H1 (cell line): ENCODE data around the gene ARRDC1. TPM values are rescaled to one million over a fixed set of nuclear protein-coding genes. Genes with fewer than 3 reads are reported as not detected.

Source experiments
- CTCF ChIA-PET: fragments of 300-600 bp; sonication (Branson Sonifier 250); formaldehyde crosslinking; loops from one replicate; lab custom pipeline; 2021; ENCODE audit not compliant: partially characterized antibody; lab: Charles Lee
- POLR2A ChIA-PET: fragments of 300-600 bp; sonication (Branson Sonifier 250); formaldehyde crosslinking; loops from one replicate; lab custom pipeline; 2021; ENCODE audit warnings: inconsistent platforms; ENCODE audit not compliant: partially characterized antibody; lab: Charles Lee
- DNase-seq, 2 experiments: peaks; one replicate each; pipeline versions ENCODE4 v3.0.0 to v3.0.0-alpha.2; 2010 to 2022; ENCODE audit warnings: low spot score in 2 of 2, low read depth in 1 of 2, mixed read lengths in 1 of 2
- FAIRE-seq: peaks from 2 replicates; lab custom pipeline; 2011; peaks lifted over from hg19 to GRCh38; lab: Jason Lieb, UNC
- H2AFZ ChIP-seq: 2 replicates; pipeline ENCODE4 v1.8.1; 2012; ENCODE audit warnings: low read length, inconsistent platforms
- H2AK5ac ChIP-seq: 2 replicates; pipeline ENCODE4 v1.6.1; 2013; ENCODE audit warnings: low read depth, low read length
- H2BK120ac ChIP-seq: replicated peaks from 2 replicates; pipeline ENCODE3; 2013; ENCODE audit warnings: low read depth, low read length, inconsistent platforms
- H2BK12ac ChIP-seq: 2 replicates; pipeline ENCODE4 v1.6.1; 2013; ENCODE audit warnings: low read depth, low read length
- H2BK15ac ChIP-seq: 2 replicates; pipeline ENCODE4 v1.6.1; 2013; ENCODE audit warnings: low read length
- H2BK20ac ChIP-seq: 2 replicates; pipeline ENCODE4 v1.6.1; 2013; ENCODE audit warnings: low read length
- H2BK5ac ChIP-seq: 2 replicates; pipeline ENCODE4 v1.6.1; 2013; ENCODE audit warnings: low read depth, low read length
- H3K14ac ChIP-seq: 2 replicates; pipeline ENCODE4 v1.6.1; 2013; ENCODE audit warnings: inconsistent platforms; ENCODE audit not compliant: insufficient read length
- H3K18ac ChIP-seq: 2 replicates; pipeline ENCODE4 v1.6.1; 2013; ENCODE audit warnings: low read length; ENCODE audit errors: extremely low read depth
- H3K23ac ChIP-seq: 2 replicates; pipeline ENCODE4 v1.6.1; 2013; ENCODE audit warnings: inconsistent platforms; ENCODE audit not compliant: insufficient read length
- H3K23me2 ChIP-seq: 2 replicates; pipeline ENCODE4 v1.6.1; 2013; ENCODE audit warnings: low read depth, low read length
- H3K27ac ChIP-seq: 2 replicates; pipeline ENCODE4 v1.6.1; 2011; ENCODE audit warnings: low read depth, low read length, inconsistent platforms
- H3K27me3 ChIP-seq, 4 experiments: replicated peaks in 1 of 4; 1 replicate in 1 of 4; 2 replicates in 3 of 4; pipeline versions ENCODE4 v1.6.1 to v1.8.1; 2011 to 2013; ENCODE audit warnings: low read length in 3 of 4, mild to moderate bottlenecking in 3 of 4, inconsistent platforms in 2 of 4, mixed read lengths in 2 of 4, moderate library complexity in 1 of 4; ENCODE audit not compliant: control insufficient read depth in 3 of 4, insufficient read depth in 3 of 4; ENCODE audit errors: extremely low read depth in 1 of 4
- H3K36me3 ChIP-seq, 4 experiments: 2 replicates each; pipeline versions ENCODE4 v1.6.1 to v1.8.1; 2011 to 2013; ENCODE audit warnings: mild to moderate bottlenecking in 4 of 4, low read length in 3 of 4, moderate library complexity in 2 of 4, control low read depth in 1 of 4, inconsistent platforms in 1 of 4; ENCODE audit not compliant: insufficient read depth in 4 of 4, control insufficient read depth in 2 of 4
- H3K4ac ChIP-seq: replicated peaks from 2 replicates; pipeline ENCODE3; 2013; ENCODE audit warnings: low read length, low read depth, mixed read lengths, inconsistent platforms; ENCODE audit not compliant: insufficient read length
- H3K4me1 ChIP-seq, 4 experiments: replicated peaks in 1 of 4; 1 replicate in 1 of 4; 2 replicates in 3 of 4; pipeline versions ENCODE4 v1.6.1 to v1.8.1; 2011 to 2013; ENCODE audit warnings: low read length in 3 of 4, inconsistent platforms in 2 of 4, mixed read lengths in 1 of 4; ENCODE audit not compliant: insufficient read depth in 4 of 4, control insufficient read depth in 3 of 4
- H3K4me2 ChIP-seq, 2 experiments: 2 replicates each; pipeline versions ENCODE4 v1.6.1 to v1.8.1; 2011 to 2013; ENCODE audit warnings: low read depth in 2 of 2, low read length in 2 of 2, control low read depth in 1 of 2, inconsistent platforms in 1 of 2, mild to moderate bottlenecking in 1 of 2; ENCODE audit not compliant: insufficient read depth in 1 of 2
- H3K4me3 ChIP-seq, 4 experiments: fragments of 200-600, 300-600 bp in 1 of 4; sonication (generic), shearing (Covaris generic), sonication (Bioruptor Twin) in 1 of 4; 2 replicates each; pipeline versions ENCODE4 v1.5.1 to v1.8.1; 2011 to 2016; ENCODE audit warnings: low read length in 4 of 4, low read depth in 3 of 4, control low read depth in 2 of 4, inconsistent platforms in 2 of 4, mild to moderate bottlenecking in 2 of 4, mixed read lengths in 1 of 4, moderate library complexity in 1 of 4; ENCODE audit not compliant: insufficient read depth in 2 of 4; ENCODE audit errors: extremely low read depth in 1 of 4
- H3K56ac ChIP-seq: replicated peaks from 2 replicates; pipeline ENCODE3; 2013; ENCODE audit warnings: low read depth, mild to moderate bottlenecking, mixed read lengths, low read length, inconsistent platforms; ENCODE audit not compliant: insufficient read length
- H3K79me1 ChIP-seq: 2 replicates; pipeline ENCODE4 v1.6.1; 2013; ENCODE audit warnings: low read depth, low read length, control low read depth
- H3K79me2 ChIP-seq, 2 experiments: 2 replicates each; pipeline versions ENCODE4 v1.6.1 to v1.8.1; 2012 to 2013; ENCODE audit warnings: low read length in 2 of 2, mild to moderate bottlenecking in 2 of 2, inconsistent platforms in 1 of 2; ENCODE audit not compliant: insufficient read depth in 2 of 2, control insufficient read depth in 1 of 2
- H3K9ac ChIP-seq, 4 experiments: replicated peaks in 1 of 4; 1 replicate in 1 of 4; 2 replicates in 3 of 4; pipeline versions ENCODE4 v1.6.1 to v1.8.1; 2011 to 2013; ENCODE audit warnings: low read depth in 3 of 4, low read length in 3 of 4, control low read depth in 2 of 4, mild to moderate bottlenecking in 2 of 4, moderate library complexity in 2 of 4, inconsistent platforms in 1 of 4; ENCODE audit errors: extremely low read depth in 1 of 4
- H3K9me3 ChIP-seq, 2 experiments: 2 replicates each; pipeline versions ENCODE4 v1.6.1 to v1.8.1; 2012 to 2013; ENCODE audit warnings: mild to moderate bottlenecking in 2 of 2, moderate library complexity in 2 of 2, control low read depth in 1 of 2, inconsistent platforms in 1 of 2, low read depth in 1 of 2, low read length in 1 of 2, mixed read lengths in 1 of 2; ENCODE audit not compliant: insufficient read depth in 2 of 2
- H4K20me1 ChIP-seq, 2 experiments: replicated peaks in 1 of 2; 2 replicates each; pipeline versions ENCODE3 to v1.8.1; 2011 to 2013; ENCODE audit warnings: inconsistent platforms in 2 of 2, low read length in 2 of 2, mild to moderate bottlenecking in 1 of 2; ENCODE audit not compliant: insufficient read depth in 2 of 2, control insufficient read depth in 1 of 2
- H4K5ac ChIP-seq: 2 replicates; pipeline ENCODE4 v1.6.1; 2013; ENCODE audit warnings: low read length, low read depth, mixed read lengths, inconsistent platforms; ENCODE audit not compliant: insufficient read length
- H4K8ac ChIP-seq: 2 replicates; pipeline ENCODE4 v1.8.0; 2013; ENCODE audit warnings: mild to moderate bottlenecking, moderate library complexity, low read length, inconsistent platforms; ENCODE audit not compliant: insufficient read depth; ENCODE audit errors: extremely low read depth
- H4K91ac ChIP-seq: replicated peaks from 2 replicates; pipeline ENCODE3; 2013; ENCODE audit warnings: low read length, mixed read lengths, inconsistent platforms; ENCODE audit not compliant: insufficient read length
- ASH2L ChIP-seq: fragments of 200-600, 300-600 bp; sonication (generic); IDR thresholded peaks from one replicate; pipeline ENCODE4 v1.7.1; 2017; ENCODE audit warnings: low read length
- ATF3 ChIP-seq: IDR thresholded peaks from 2 replicates; pipeline ENCODE4 v1.6.1; 2011; ENCODE audit warnings: low read depth, mild to moderate bottlenecking, low read length; ENCODE audit not compliant: insufficient read depth
- BCL11A ChIP-seq, 2 experiments: IDR thresholded peaks; one replicate each; pipeline ENCODE4 v1.6.1; 2011; ENCODE audit warnings: low read depth in 2 of 2, low read length in 2 of 2, mild to moderate bottlenecking in 2 of 2
- BRCA1 ChIP-seq: IDR thresholded peaks from 2 replicates; pipeline ENCODE4 v1.6.1; 2012; ENCODE audit warnings: low read depth, low read length, improper control_type of control experiment
- CTBP2 ChIP-seq: IDR thresholded peaks from 2 replicates; pipeline ENCODE4 v1.7.0; 2011; ENCODE audit warnings: borderline replicate concordance, mild to moderate bottlenecking, moderate library complexity, mixed read lengths, low read length; ENCODE audit not compliant: insufficient read depth, insufficient read length
- EP300 ChIP-seq, 2 experiments: IDR thresholded peaks; 1 replicate in 1 of 2; 2 replicates in 1 of 2; pipeline ENCODE4 v1.6.1; 2011 to 2012; ENCODE audit warnings: low read depth in 2 of 2, low read length in 2 of 2, mild to moderate bottlenecking in 2 of 2, borderline replicate concordance in 1 of 2, inconsistent platforms in 1 of 2, moderate library complexity in 1 of 2
- FOSL1 ChIP-seq: IDR thresholded peaks from 2 replicates; pipeline ENCODE4 v1.6.1; 2011; ENCODE audit warnings: mild to moderate bottlenecking, low read depth, low read length, moderate library complexity; ENCODE audit not compliant: insufficient read depth
- RFX5 ChIP-seq: IDR thresholded peaks from 2 replicates; pipeline ENCODE4 v1.6.1; 2011; ENCODE audit warnings: low read depth, low read length, improper control_type of control experiment, borderline replicate concordance
- TBP ChIP-seq: IDR thresholded peaks from 2 replicates; pipeline ENCODE4 v1.6.1; 2011; ENCODE audit warnings: low read depth, low read length, improper control_type of control experiment
- USF2 ChIP-seq: IDR thresholded peaks from 2 replicates; pipeline ENCODE4 v1.6.1; 2011; ENCODE audit warnings: low read length, improper control_type of control experiment
- WGBS, 2 experiments: shearing (Covaris generic) in 1 of 2; methylation state at CpG; one replicate each; pipeline versions ENCODE4 v1.1.6 to v1.1.7; 2013 to 2015; ENCODE audit warnings: low lambda C conversion rate in 2 of 2, mixed read lengths in 2 of 2, inconsistent platforms in 1 of 2, low coverage in 1 of 2, missing lambda C conversion rate in 1 of 2; ENCODE audit not compliant: insufficient replicate concordance in 2 of 2, insufficient coverage in 1 of 2, insufficient read length in 1 of 2; ENCODE audit errors: extremely low coverage in 1 of 2, missing lambda C conversion rate in 1 of 2; 5-methylcytosine and 5-hydroxymethylcytosine counted together
- polyA plus RNA-seq, 7 experiments: library from polyadenylated mRNA; depleted of rRNA in 3 of 7; stranded (reverse) in 5 of 7; unstranded in 2 of 7; fragments of >200 nt in 5 of 7; fragments of 200-250 nt in 2 of 7; gene quantifications; 1 replicate in 5 of 7; 2 replicates in 1 of 7; 4 replicates in 1 of 7; pipeline versions ENCODE4 v1.2.1 to v1.2.3, GENCODE V29; 2011 to 2013; ENCODE audit warnings: missing spikeins in 2 of 7, mixed read lengths in 2 of 7
- total RNA-seq: library from RNA; stranded (reverse); fragmentation: NEBNext Ultra II Directional; extraction: Animal tissue kit (Norgen Biotek cat#: 25700); gene quantifications from 2 replicates; pipeline ENCODE4 v1.2.1, GENCODE V29; 2021

Gene ARRDC1
- total and polyA plus RNA-seq, 2 of the 8 experiments (the other 6 are each of a cell fraction or from before 2014, with no cell fraction given), result 22.0 to 58.4 TPM

GRCh38 chr9:137586854-137587253 is 18.6 kb upstream of the ARRDC1 start:
- WGBS, 2 experiments, result 93% methylated on average over 12 of the region's 14 CpGs; no CpG with 5 or more reads in 1 of the 2 experiments
- Histone ChIP-seq H4K8ac (peak overlapping the region; percentile 72; the same call in 1 of the 2 replicates), H3K9me3 (no peaks in the 10 kb centered on the region), H2BK15ac (no peak overlapping the region), H2BK5ac (no peak overlapping the region), H3K36me3 (peaks cover 29 to 59% (median 45%) of the 10 kb centered on the region in 4 experiments), H2BK12ac (no peak overlapping the region), H4K5ac (no peak overlapping the region), H3K79me2 (peaks cover 0 to 22% of the 10 kb centered on the region in 2 experiments; a peak in 2 of 4 replicates), H3K56ac (no peak overlapping the region), H3K9ac (no peak overlapping the region), H3K23ac (no peak overlapping the region), H4K20me1 (peaks cover 25 to 46% of the 10 kb centered on the region in 2 experiments), H3K4ac (no peak overlapping the region), H2BK20ac (no peak overlapping the region), H3K4me1 (peaks cover 0 to 7% (median 5%) of the 10 kb centered on the region in 4 experiments; a peak in 5 of 7 replicates), H2BK120ac (no peak overlapping the region), H3K14ac (no peak overlapping the region), H4K91ac (no peak overlapping the region), H2AFZ (no peak overlapping the region), H3K79me1 (peaks cover 32% of the 10 kb centered on the region), H2AK5ac (no peak overlapping the region), H3K23me2 (peaks cover 8% of the 10 kb centered on the region; the same call in 1 of the 2 replicates), H3K4me2 (no peak overlapping the region), H3K18ac (no peak overlapping the region), H3K27me3 (no peaks in the 10 kb centered on the region; a peak in 1 of 7 replicates), H3K27ac (no peak overlapping the region), H3K4me3 (no peak overlapping the region)
- DNase-seq, result no peak
- POLR2A ChIA-PET, result interaction anchor here (1.1 kb wide), 1 partner anchor 18 kb away, joined by 3 read pairs; the partner anchor contains the start of gene ARRDC1
- no peak for FAIRE-seq
- CTCF ChIA-PET, result interaction anchor here (0.7 to 3.3 kb wide), 4 partner anchors 16 to 71 kb away, joined by 3 to 12 read pairs (median 4); no protein-coding TSS in a partner anchor
- no peak for TF ChIP-seq BRCA1
- TF ChIP-seq USF2, result no peak
- TF ChIP-seq RFX5, result no peak
- no peak for TF ChIP-seq FOSL1
- TF ChIP-seq TBP, result no peak
- no peak for TF ChIP-seq ATF3
- no peak for TF ChIP-seq ASH2L
- TF ChIP-seq BCL11A (IDR thresholded peaks at IDR 0.05; ENCODE audit: low read depth in 2 of 2, low read length in 2 of 2), result no peak
- TF ChIP-seq EP300 (IDR thresholded peaks at IDR 0.05; ENCODE audit: borderline replicate concordance in 1 of 2, low read depth in 2 of 2, low read length in 2 of 2), result no peak
- no peak for TF ChIP-seq CTBP2
